Measurements from ENCODE around the gene SGCD.
"Not testable (repeated sequence)": the region's sequence is repeated elsewhere in the genome, so short reads cannot be mapped to it uniquely, and the experiment has no call there.

Gene SGCD

GRCh38 chr5:156587012-156587411, 260.0 kb downstream of the SGCD start:
- DNase-seq: no peak

GRCh38 chr5:156588306-156588705, 261.3 kb downstream of the SGCD start:
- DNase-seq: no peak

GRCh38 chr5:156589104-156589945, 262.4 kb downstream of the SGCD start:
- no peak for DNase-seq

- DNase-seq: peak; percentile 3
Measured at GRCh38 chr5:156589946-156590216, 262.9 kb downstream of the SGCD start.

GRCh38 chr5:156590978-156591377, 264.0 kb downstream of the SGCD start:
- no peak for DNase-seq

GRCh38 chr5:156591631-156592030, 264.7 kb downstream of the SGCD start:
- no peak for DNase-seq

- no peak for DNase-seq
Measured at GRCh38 chr5:156593546-156593945, 266.6 kb downstream of the SGCD start.

GRCh38 chr5:156594406-156594805, 267.4 kb downstream of the SGCD start:
- no peak for DNase-seq

GRCh38 chr5:156595132-156595787, 268.3 kb downstream of the SGCD start:
- no peak for DNase-seq

GRCh38 chr5:156597276-156597675, 270.3 kb downstream of the SGCD start:
- no peak for DNase-seq

GRCh38 chr5:156598964-156599363, 272.0 kb downstream of the SGCD start:
- DNase-seq: no peak

- not testable (repeated sequence) for DNase-seq
Measured at GRCh38 chr5:156610582-156610981, 283.6 kb downstream of the SGCD start.

GRCh38 chr5:156615901-156616300, 288.9 kb downstream of the SGCD start:
- no peak for DNase-seq

GRCh38 chr5:156617426-156617825, 290.5 kb downstream of the SGCD start:
- DNase-seq: no peak

- DNase-seq: no peak
Measured at GRCh38 chr5:156618601-156619000, 291.6 kb downstream of the SGCD start.

GRCh38 chr5:156621719-156622118, 294.8 kb downstream of the SGCD start:
- no peak for DNase-seq

- no peak for DNase-seq
Measured at GRCh38 chr5:156623381-156624040, 296.5 kb downstream of the SGCD start.

GRCh38 chr5:156624686-156625085, 297.7 kb downstream of the SGCD start:
- no peak for DNase-seq

GRCh38 chr5:156628421-156628820, 301.5 kb downstream of the SGCD start:
- DNase-seq: no peak

- no peak for DNase-seq
Measured at GRCh38 chr5:156631005-156631404, 304.0 kb downstream of the SGCD start.

- no peak for DNase-seq
Measured at GRCh38 chr5:156634301-156634700, 307.3 kb downstream of the SGCD start.

GRCh38 chr5:156640691-156641241, 313.8 kb downstream of the SGCD start:
- no peak for DNase-seq

GRCh38 chr5:156641686-156642085, 314.7 kb downstream of the SGCD start:
- DNase-seq: no peak

- DNase-seq: no peak
Measured at GRCh38 chr5:156647034-156647451, 320.1 kb downstream of the SGCD start.

Data from retina (tissue), 1 donor.